AG04449 (cell line): Measurements from ENCODE around the gene ADAMTS20.
A peak's percentile ranks its signal among the peaks of the same experiment; 100 is the strongest.

Source experiments
- CTCF ChIA-PET: fragments of 350-600 bp; formaldehyde crosslinking; extraction: SDS; loops from one replicate; lab custom pipeline; 2021; ENCODE audit warnings: antibody characterized with exemption; lab: Yijun Ruan, JAX
- POLR2A ChIA-PET: fragments of 400-600, 350-600 bp; formaldehyde crosslinking; extraction: SDS; loops from one replicate; lab custom pipeline; 2020; ENCODE audit warnings: antibody characterized with exemption, inconsistent platforms; lab: Yijun Ruan, JAX
- DNase-seq: peaks from one replicate; pipeline ENCODE4 v3.0.0-alpha.2; 2010; ENCODE audit warnings: low read depth, low spot score
- H3K4me3 ChIP-seq: 2 replicates; pipeline ENCODE4 v1.5.1; 2011; ENCODE audit warnings: low read depth, mild to moderate bottlenecking, control low read depth, low read length
- TF ChIP-seq, protein P1 (sequence below): IDR thresholded peaks from one replicate; pipeline ENCODE4 v1.5.1; 2011; ENCODE audit warnings: mild to moderate bottlenecking, moderate library complexity, low read length, control low read depth, inconsistent platforms; ENCODE audit not compliant: insufficient read depth; ENCODE audit errors: missing control alignments

Gene ADAMTS20, protein sequence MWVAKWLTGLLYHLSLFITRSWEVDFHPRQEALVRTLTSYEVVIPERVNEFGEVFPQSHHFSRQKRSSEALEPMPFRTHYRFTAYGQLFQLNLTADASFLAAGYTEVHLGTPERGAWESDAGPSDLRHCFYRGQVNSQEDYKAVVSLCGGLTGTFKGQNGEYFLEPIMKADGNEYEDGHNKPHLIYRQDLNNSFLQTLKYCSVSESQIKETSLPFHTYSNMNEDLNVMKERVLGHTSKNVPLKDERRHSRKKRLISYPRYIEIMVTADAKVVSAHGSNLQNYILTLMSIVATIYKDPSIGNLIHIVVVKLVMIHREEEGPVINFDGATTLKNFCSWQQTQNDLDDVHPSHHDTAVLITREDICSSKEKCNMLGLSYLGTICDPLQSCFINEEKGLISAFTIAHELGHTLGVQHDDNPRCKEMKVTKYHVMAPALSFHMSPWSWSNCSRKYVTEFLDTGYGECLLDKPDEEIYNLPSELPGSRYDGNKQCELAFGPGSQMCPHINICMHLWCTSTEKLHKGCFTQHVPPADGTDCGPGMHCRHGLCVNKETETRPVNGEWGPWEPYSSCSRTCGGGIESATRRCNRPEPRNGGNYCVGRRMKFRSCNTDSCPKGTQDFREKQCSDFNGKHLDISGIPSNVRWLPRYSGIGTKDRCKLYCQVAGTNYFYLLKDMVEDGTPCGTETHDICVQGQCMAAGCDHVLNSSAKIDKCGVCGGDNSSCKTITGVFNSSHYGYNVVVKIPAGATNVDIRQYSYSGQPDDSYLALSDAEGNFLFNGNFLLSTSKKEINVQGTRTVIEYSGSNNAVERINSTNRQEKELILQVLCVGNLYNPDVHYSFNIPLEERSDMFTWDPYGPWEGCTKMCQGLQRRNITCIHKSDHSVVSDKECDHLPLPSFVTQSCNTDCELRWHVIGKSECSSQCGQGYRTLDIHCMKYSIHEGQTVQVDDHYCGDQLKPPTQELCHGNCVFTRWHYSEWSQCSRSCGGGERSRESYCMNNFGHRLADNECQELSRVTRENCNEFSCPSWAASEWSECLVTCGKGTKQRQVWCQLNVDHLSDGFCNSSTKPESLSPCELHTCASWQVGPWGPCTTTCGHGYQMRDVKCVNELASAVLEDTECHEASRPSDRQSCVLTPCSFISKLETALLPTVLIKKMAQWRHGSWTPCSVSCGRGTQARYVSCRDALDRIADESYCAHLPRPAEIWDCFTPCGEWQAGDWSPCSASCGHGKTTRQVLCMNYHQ (N-terminal part only)

DNA sequence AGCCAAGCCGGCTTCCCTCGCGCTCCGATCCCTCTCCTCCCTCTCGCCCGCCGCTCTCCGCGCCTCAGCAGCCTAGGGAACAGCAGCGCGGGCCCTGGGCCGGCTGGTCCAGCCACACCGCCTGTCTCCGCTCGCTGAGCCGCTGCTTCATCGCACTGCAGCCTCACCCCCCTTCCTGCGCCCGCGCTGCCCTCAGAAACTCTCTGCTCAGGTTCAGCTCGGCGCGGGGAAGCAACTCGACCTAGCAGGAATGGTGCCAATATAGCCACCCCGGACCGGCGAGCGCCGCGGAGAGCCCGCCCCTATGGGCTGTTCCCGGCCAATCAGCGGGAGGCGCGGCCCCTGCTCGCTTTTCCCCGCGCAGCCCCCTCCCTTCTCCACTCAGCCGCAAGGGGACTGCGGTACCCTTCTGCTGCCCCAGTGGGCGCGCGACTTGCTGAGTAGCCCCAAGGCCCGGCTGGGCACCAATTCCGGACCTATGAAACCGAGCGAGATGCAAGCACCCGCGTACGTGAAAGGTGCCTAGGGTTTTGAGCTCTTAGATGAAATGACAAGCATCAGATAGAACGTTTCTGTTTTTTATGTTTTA, at the start of gene ADAMTS20:
Gene ADAMTS20, minus strand, starts transcription at position 233 of the 589 bp plus-strand sequence. CDS start 282 bp downstream, outside the sequence.
- TF ChIP-seq, protein P1, sequence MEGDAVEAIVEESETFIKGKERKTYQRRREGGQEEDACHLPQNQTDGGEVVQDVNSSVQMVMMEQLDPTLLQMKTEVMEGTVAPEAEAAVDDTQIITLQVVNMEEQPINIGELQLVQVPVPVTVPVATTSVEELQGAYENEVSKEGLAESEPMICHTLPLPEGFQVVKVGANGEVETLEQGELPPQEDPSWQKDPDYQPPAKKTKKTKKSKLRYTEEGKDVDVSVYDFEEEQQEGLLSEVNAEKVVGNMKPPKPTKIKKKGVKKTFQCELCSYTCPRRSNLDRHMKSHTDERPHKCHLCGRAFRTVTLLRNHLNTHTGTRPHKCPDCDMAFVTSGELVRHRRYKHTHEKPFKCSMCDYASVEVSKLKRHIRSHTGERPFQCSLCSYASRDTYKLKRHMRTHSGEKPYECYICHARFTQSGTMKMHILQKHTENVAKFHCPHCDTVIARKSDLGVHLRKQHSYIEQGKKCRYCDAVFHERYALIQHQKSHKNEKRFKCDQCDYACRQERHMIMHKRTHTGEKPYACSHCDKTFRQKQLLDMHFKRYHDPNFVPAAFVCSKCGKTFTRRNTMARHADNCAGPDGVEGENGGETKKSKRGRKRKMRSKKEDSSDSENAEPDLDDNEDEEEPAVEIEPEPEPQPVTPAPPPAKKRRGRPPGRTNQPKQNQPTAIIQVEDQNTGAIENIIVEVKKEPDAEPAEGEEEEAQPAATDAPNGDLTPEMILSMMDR = no peak
- ChIA-PET CTCF (no interaction called here), POLR2A (no interaction called here)
- no peak for DNase-seq
- H3K4me3 ChIP-seq = peak within 1 kb of the TSS; percentile 37

DNA sequence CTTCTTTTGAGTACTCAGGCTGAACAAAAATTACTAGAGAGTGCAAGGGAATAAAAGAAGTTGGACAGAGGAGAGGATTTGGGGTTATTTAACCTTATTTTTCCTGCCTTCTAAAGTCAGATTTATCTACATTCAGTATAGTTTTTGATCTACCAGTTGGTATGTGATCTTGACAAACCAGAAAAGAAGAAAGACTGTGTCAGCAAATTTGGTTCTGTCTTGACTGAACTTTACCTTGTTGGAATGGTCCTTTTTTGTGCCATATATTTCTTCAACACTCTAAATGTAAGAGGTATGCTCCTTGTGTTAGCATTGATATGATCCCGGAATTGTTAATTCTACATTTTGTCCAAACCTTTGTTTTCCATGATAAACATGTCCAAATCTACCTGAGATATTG, 47.7 kb upstream of the ADAMTS20 start:
- TF ChIP-seq, protein P1 = no peak
- no peak overlapping the region for H3K4me3 ChIP-seq
- ChIA-PET POLR2A (no interaction called here), CTCF (no interaction called here)
- no peak for DNase-seq

DNA sequence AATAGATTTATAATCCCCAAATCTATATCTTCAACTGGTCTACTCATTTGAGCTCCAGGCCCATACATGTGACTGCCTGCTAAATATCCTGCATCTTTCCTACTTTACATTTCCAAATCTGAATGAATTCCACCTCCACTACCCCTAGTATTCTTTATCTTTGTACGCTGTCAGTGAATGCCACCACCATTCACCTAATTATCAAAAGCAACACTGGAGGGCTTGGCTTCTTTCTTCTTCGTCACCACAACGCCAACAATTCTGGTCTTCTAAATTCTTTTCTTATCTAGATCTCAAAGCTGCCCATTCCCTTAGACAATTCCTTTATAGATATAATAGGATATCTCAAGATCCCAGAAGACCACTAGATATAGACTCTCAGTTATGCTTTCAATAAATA, 47.1 kb upstream of the ADAMTS20 start:
- DNase-seq = no peak
- ChIA-PET POLR2A (no interaction called here), CTCF (no interaction called here)
- no peak overlapping the region for H3K4me3 ChIP-seq
- TF ChIP-seq, protein P1 = no peak

DNA sequence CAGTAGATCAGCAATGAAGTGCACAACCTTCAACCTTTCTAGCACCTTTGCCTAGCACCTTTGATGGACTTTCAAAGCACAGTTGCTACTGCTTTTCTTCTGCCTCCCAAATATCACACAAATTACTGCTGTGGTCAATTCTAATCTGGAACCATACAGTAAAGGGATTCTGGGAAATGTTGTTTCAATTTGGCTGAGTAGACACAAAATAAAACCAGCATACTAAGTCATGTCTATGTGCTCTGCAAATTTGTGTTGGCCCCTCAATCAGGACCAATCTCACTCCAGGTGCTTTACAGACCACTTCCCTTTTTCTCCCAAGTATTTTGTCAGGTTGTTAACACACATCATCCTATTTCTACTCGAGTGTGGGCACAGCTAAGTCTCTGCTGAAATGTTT, 38.3 kb upstream of the ADAMTS20 start:
- ChIA-PET POLR2A (no interaction called here), CTCF (no interaction called here)
- no peak for DNase-seq
- TF ChIP-seq, protein P1 = no peak
- no peak overlapping the region for H3K4me3 ChIP-seq

DNA sequence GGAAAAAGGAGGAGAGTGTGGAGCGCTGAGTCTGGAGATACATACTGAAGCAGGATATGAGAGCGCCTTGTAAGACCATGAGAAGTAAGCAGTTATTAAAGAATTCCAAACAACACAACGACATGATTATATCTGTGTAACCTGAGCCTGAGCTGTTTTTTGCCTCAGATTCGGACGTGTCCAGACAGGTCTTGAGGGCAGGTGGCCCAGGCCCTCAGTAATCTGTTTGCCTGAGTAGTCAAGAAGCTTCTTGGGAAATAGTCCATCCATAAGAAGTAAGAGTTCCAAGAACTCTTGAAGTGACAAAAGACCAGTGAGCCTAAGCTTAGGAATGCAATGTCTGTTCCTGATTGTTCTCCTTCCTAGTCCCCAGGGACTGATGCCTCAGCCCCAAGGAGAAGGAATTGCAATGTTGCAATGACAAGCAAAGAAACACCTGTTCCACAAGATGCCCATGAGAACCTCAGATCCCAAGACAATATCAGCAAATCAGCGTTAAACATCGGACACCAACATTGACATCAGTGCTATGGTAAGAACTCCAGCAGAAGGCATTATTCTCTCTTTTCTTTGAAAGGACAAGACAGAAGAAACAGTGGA, 34.7 kb upstream of the ADAMTS20 start:
- POLR2A ChIA-PET = no interaction called here
- no peak overlapping the region for H3K4me3 ChIP-seq
- TF ChIP-seq, protein P1 = no peak
- no peak for DNase-seq
- CTCF ChIA-PET = no interaction called here
